ENCODE measurements around the gene NMUR1.

Gene NMUR1

GRCh38 chr2:231549446-231550239 is 19.4 kb upstream of the NMUR1 start:
- DNase-seq = no peak

- no peak for DNase-seq
Measured at GRCh38 chr2:231548752-231549151, 18.5 kb upstream of the NMUR1 start.

GRCh38 chr2:231547315-231548110 is 17.3 kb upstream of the NMUR1 start:
- no peak for DNase-seq

- no peak for DNase-seq
Measured at GRCh38 chr2:231546014-231546715, 15.9 kb upstream of the NMUR1 start.

- peak; percentile 48 for DNase-seq
Measured at GRCh38 chr2:231545105-231545902, 15.1 kb upstream of the NMUR1 start.

- DNase-seq = no peak
Measured at GRCh38 chr2:231542136-231542535, 11.9 kb upstream of the NMUR1 start.

GRCh38 chr2:231541645-231542044 is 11.4 kb upstream of the NMUR1 start:
- DNase-seq = no peak

GRCh38 chr2:231539991-231540390 is 9.7 kb upstream of the NMUR1 start:
- no peak for DNase-seq

- DNase-seq = no peak
Measured at GRCh38 chr2:231535961-231536360, 5.7 kb upstream of the NMUR1 start.

- no peak for DNase-seq
Measured at GRCh38 chr2:231533777-231534125, 3.5 kb upstream of the NMUR1 start.

- DNase-seq = no peak
Measured at GRCh38 chr2:231533086-231533776, 3.0 kb upstream of the NMUR1 start.

GRCh38 chr2:231532756-231533035 is 2.5 kb upstream of the NMUR1 start:
- DNase-seq = no peak

GRCh38 chr2:231531883-231532755 is 1.9 kb upstream of the NMUR1 start:
- no peak for DNase-seq

GRCh38 chr2:231531466-231531865 is 1.2 kb upstream of the NMUR1 start:
- no peak for DNase-seq

- no peak for DNase-seq
Measured at GRCh38 chr2:231528636-231529030, 1.6 kb downstream of the NMUR1 start.

- DNase-seq = no peak
Measured at GRCh38 chr2:231527955-231528635, 2.1 kb downstream of the NMUR1 start.

- DNase-seq = no peak
Measured at GRCh38 chr2:231527091-231527395, 3.2 kb downstream of the NMUR1 start.

- DNase-seq = no peak
Measured at GRCh38 chr2:231526341-231527090, 3.7 kb downstream of the NMUR1 start.

GRCh38 chr2:231525248-231526163 is 4.7 kb downstream of the NMUR1 start:
- DNase-seq = no peak

Data from right hindlimb (tissue), 1 donor.